IMR-90 (cell line): Measurements from ENCODE around the gene FCRL5. TPM values are rescaled to one million over a fixed set of nuclear protein-coding genes. Genes with fewer than 3 reads are reported as not detected.

Source experiments
- ATAC-seq: fragments of 200-7000 bp; cut with Tn5 transposase; 2 replicates; pipeline ENCODE4 v1.9.1; 2020; ENCODE audit warnings: low read depth, mild to moderate bottlenecking, moderate library complexity
- BruUV-seq: library from RNA; stranded (reverse); fragments of 400-500 nt; replicated peaks from 2 replicates; lab custom pipeline; 2021; lab: Mats Ljungman, UMichigan
- CTCF ChIA-PET: fragments of 300-600 bp; formaldehyde crosslinking; extraction: SDS; loops from one replicate; lab custom pipeline; 2021; ENCODE audit warnings: antibody characterized with exemption; lab: Yijun Ruan, JAX
- POLR2A ChIA-PET: fragments of 300-600 bp; sonication (Branson Sonifier 250); formaldehyde crosslinking; loops from one replicate; lab custom pipeline; 2022; ENCODE audit warnings: antibody characterized with exemption; ENCODE audit not compliant: unreplicated experiment; lab: Charles Lee
- DNase-seq: peaks from one replicate; pipeline ENCODE4 v3.0.0; 2013
- H2AFZ ChIP-seq: replicated peaks from 2 replicates; pipeline ENCODE3; 2013; ENCODE audit warnings: low read length, mild to moderate bottlenecking; ENCODE audit not compliant: poor library complexity
- H2AK5ac ChIP-seq: 2 replicates; pipeline ENCODE4 v1.6.1; 2013; ENCODE audit warnings: low read depth, low read length, inconsistent platforms
- H2AK9ac ChIP-seq: replicated peaks from 2 replicates; pipeline ENCODE3; 2013; ENCODE audit warnings: mild to moderate bottlenecking, low read depth, low read length, moderate library complexity; ENCODE audit not compliant: poor library complexity
- H2BK120ac ChIP-seq: 2 replicates; pipeline ENCODE4 v1.6.1; 2013; ENCODE audit warnings: low read depth, low read length, inconsistent platforms
- H2BK15ac ChIP-seq: 3 replicates; pipeline ENCODE4 v1.6.1; 2013; ENCODE audit warnings: low read depth, low read length, inconsistent platforms
- H2BK20ac ChIP-seq: 2 replicates; pipeline ENCODE4 v1.6.1; 2013; ENCODE audit warnings: low read depth, mild to moderate bottlenecking, inconsistent platforms, low read length, moderate library complexity
- H2BK5ac ChIP-seq: 2 replicates; pipeline ENCODE4 v1.6.1; 2013; ENCODE audit warnings: mild to moderate bottlenecking, low read depth, low read length, inconsistent platforms; ENCODE audit not compliant: poor library complexity, severe bottlenecking
- H3K14ac ChIP-seq: replicated peaks from 2 replicates; pipeline ENCODE4 v1.6.1; 2013; ENCODE audit warnings: low read depth, low read length, inconsistent platforms
- H3K18ac ChIP-seq: 2 replicates; pipeline ENCODE4 v1.6.1; 2013; ENCODE audit warnings: low read depth, low read length, control low read depth
- H3K23ac ChIP-seq: 2 replicates; pipeline ENCODE4 v1.6.1; 2013; ENCODE audit warnings: low read depth, low read length, inconsistent platforms
- H3K27ac ChIP-seq: 2 replicates; pipeline ENCODE4 v1.5.1; 2013; ENCODE audit warnings: mild to moderate bottlenecking, control low read depth, low read length; ENCODE audit not compliant: insufficient read depth
- H3K27me3 ChIP-seq: 2 replicates; pipeline ENCODE4 v1.6.1; 2013; ENCODE audit warnings: low read length; ENCODE audit not compliant: control insufficient read depth, insufficient read depth
- H3K36me3 ChIP-seq: 2 replicates; pipeline ENCODE4 v1.6.1; 2013; ENCODE audit warnings: low read length, mixed read lengths; ENCODE audit not compliant: control insufficient read depth, insufficient read depth
- H3K4ac ChIP-seq: 2 replicates; pipeline ENCODE4 v1.6.1; 2013; ENCODE audit warnings: low read depth, low read length, inconsistent platforms
- H3K4me1 ChIP-seq: 2 replicates; pipeline ENCODE4 v1.6.1; 2013; ENCODE audit warnings: low read length, mixed read lengths; ENCODE audit not compliant: control insufficient read depth, insufficient read depth
- H3K4me2 ChIP-seq: 2 replicates; pipeline ENCODE4 v1.6.1; 2013; ENCODE audit warnings: low read depth, mild to moderate bottlenecking, control low read depth, low read length, moderate library complexity
- H3K4me3 ChIP-seq: 2 replicates; pipeline ENCODE4 v1.5.1; 2013; ENCODE audit warnings: low read depth, mild to moderate bottlenecking, control low read depth, low read length, moderate library complexity; ENCODE audit not compliant: insufficient read depth
- H3K56ac ChIP-seq: 2 replicates; pipeline ENCODE4 v1.6.1; 2013; ENCODE audit warnings: low read length, inconsistent platforms; ENCODE audit not compliant: insufficient read depth; ENCODE audit errors: extremely low read depth
- H3K79me1 ChIP-seq, 2 experiments: 2 replicates each; pipeline ENCODE4 v1.6.1; 2013; ENCODE audit warnings: low read length in 2 of 2, inconsistent platforms in 1 of 2, low read depth in 1 of 2
- H3K9ac ChIP-seq: 2 replicates; pipeline ENCODE4 v1.6.1; 2013; ENCODE audit warnings: low read depth, low read length, control low read depth
- H3K9me1 ChIP-seq: 2 replicates; pipeline ENCODE4 v1.6.1; 2013; ENCODE audit warnings: low read length, inconsistent platforms; ENCODE audit not compliant: insufficient read depth
- H3K9me3 ChIP-seq: 2 replicates; pipeline ENCODE4 v1.6.1; 2013; ENCODE audit warnings: low read length; ENCODE audit not compliant: control insufficient read depth, insufficient read depth
- H4K20me1 ChIP-seq: 2 replicates; pipeline ENCODE4 v1.6.1; 2013; ENCODE audit warnings: low read length, inconsistent platforms; ENCODE audit not compliant: insufficient read depth
- H4K5ac ChIP-seq: 2 replicates; pipeline ENCODE4 v1.6.1; 2013; ENCODE audit warnings: mild to moderate bottlenecking, low read depth, low read length, control low read depth
- H4K8ac ChIP-seq, 2 experiments: 2 replicates each; pipeline ENCODE4 v1.6.1; 2013; ENCODE audit warnings: low read depth in 2 of 2, low read length in 2 of 2, control low read depth in 1 of 2, inconsistent platforms in 1 of 2
- H4K91ac ChIP-seq: 2 replicates; pipeline ENCODE4 v1.6.1; 2013; ENCODE audit warnings: low read depth, low read length, inconsistent platforms; ENCODE audit not compliant: insufficient read depth
- CHD1 ChIP-seq: IDR thresholded peaks from 2 replicates; pipeline ENCODE4 v1.6.1; 2012; ENCODE audit warnings: low read depth, low read length, improper control_type of control experiment
- FOS ChIP-seq: fragments of 150-350 bp; IDR thresholded peaks from 2 replicates; pipeline ENCODE4 v1.6.1; 2016; ENCODE audit warnings: low read depth, low read length
- MAFK ChIP-seq: IDR thresholded peaks from 2 replicates; pipeline ENCODE4 v1.6.1; 2012; ENCODE audit warnings: low read depth, low read length, improper control_type of control experiment
- MAZ ChIP-seq: IDR thresholded peaks from 2 replicates; pipeline ENCODE4 v1.6.1; 2012; ENCODE audit warnings: low read depth, mild to moderate bottlenecking, low read length, improper control_type of control experiment, moderate library complexity, borderline replicate concordance
- MXI1 ChIP-seq: IDR thresholded peaks from 2 replicates; pipeline ENCODE4 v1.6.1; 2012; ENCODE audit warnings: low read depth, mild to moderate bottlenecking, low read length, moderate library complexity, borderline replicate concordance
- POLR2A ChIP-seq: IDR thresholded peaks from 2 replicates; pipeline ENCODE4 v1.6.1; 2012; ENCODE audit warnings: mild to moderate bottlenecking, low read depth, low read length
- RAD21 ChIP-seq: IDR thresholded peaks from 2 replicates; pipeline ENCODE4 v1.6.1; 2012; ENCODE audit warnings: low read length, improper control_type of control experiment
- RCOR1 ChIP-seq: IDR thresholded peaks from 2 replicates; pipeline ENCODE4 v1.6.1; 2012; ENCODE audit warnings: mild to moderate bottlenecking, low read length, improper control_type of control experiment; ENCODE audit not compliant: insufficient replicate concordance
- RFX5 ChIP-seq: IDR thresholded peaks from 2 replicates; pipeline ENCODE4 v1.8.0; 2012; ENCODE audit warnings: low read depth, mild to moderate bottlenecking, low read length, moderate library complexity
- SMC3 ChIP-seq: fragments of 150-350 bp; IDR thresholded peaks from 2 replicates; pipeline ENCODE4 v1.6.1; 2016; ENCODE audit warnings: low read depth, mild to moderate bottlenecking, antibody characterized with exemption, low read length, moderate library complexity
- WGBS, 2 experiments: methylation state at CpG; one replicate each; pipeline versions ENCODE4 v1.1.5 to v1.1.7; 2013; ENCODE audit warnings: missing lambda C conversion rate in 2 of 2; ENCODE audit not compliant: insufficient read length in 1 of 2; ENCODE audit errors: extremely low coverage in 2 of 2; 5-methylcytosine and 5-hydroxymethylcytosine counted together
- dilution Hi-C: fragments of 300-500 bp; cut with HindIII; formaldehyde crosslinking; loops from one replicate; pipeline ENCODE4 v1.14.3; 2018; ENCODE audit warnings: low sequenced_read_pairs; ENCODE audit not compliant: unreplicated experiment
- in situ Hi-C: fragments of 300-500 bp; cut with MboI; formaldehyde crosslinking; loops from 3 replicates; pipeline ENCODE4 v1.14.3; 2019; ENCODE audit warnings: low sequenced_read_pairs, inconsistent platforms, mixed read lengths
- intact Hi-C: fragments of 100-400 bp; cut with micrococcal nuclease; formaldehyde crosslinking; loops from 2 replicates; pipeline ENCODE4 v1.10.0; 2022
- polyA plus RNA-seq, 3 experiments: library from polyadenylated mRNA; depleted of rRNA; stranded (reverse); fragments of >200 nt; gene quantifications; 2 replicates each; pipeline ENCODE4 v1.2.3, GENCODE V29; 2012; ENCODE audit warnings: low replicate concordance in 1 of 3
- total RNA-seq: library from RNA; depleted of rRNA; stranded (reverse); fragments of >200 nt; gene quantifications from 2 replicates; pipeline ENCODE4 v1.2.3, GENCODE V29; 2012
- TF ChIP-seq, protein P1 (sequence below): fragments of 150-350 bp; IDR thresholded peaks from 2 replicates; pipeline ENCODE4 v1.6.1; 2017; ENCODE audit warnings: mild to moderate bottlenecking, antibody characterized with exemption, low read length, low read depth
- TF ChIP-seq, protein P2 (sequence below): fragments of 150-350 bp; IDR thresholded peaks from 2 replicates; pipeline ENCODE4 v1.6.1; 2016; ENCODE audit warnings: low read depth, mild to moderate bottlenecking, low read length, moderate library complexity, borderline replicate concordance
- TF ChIP-seq, protein P3 (sequence below): conservative IDR thresholded peaks from 2 replicates; pipeline ENCODE4 v1.5.1; 2012; ENCODE audit warnings: mild to moderate bottlenecking, low read depth, low read length, improper control_type of control experiment

The FCRL5 gene
- total and polyA plus RNA-seq, 2 of the 4 experiments (the other 2 are of a cell fraction), result not detected

DNA sequence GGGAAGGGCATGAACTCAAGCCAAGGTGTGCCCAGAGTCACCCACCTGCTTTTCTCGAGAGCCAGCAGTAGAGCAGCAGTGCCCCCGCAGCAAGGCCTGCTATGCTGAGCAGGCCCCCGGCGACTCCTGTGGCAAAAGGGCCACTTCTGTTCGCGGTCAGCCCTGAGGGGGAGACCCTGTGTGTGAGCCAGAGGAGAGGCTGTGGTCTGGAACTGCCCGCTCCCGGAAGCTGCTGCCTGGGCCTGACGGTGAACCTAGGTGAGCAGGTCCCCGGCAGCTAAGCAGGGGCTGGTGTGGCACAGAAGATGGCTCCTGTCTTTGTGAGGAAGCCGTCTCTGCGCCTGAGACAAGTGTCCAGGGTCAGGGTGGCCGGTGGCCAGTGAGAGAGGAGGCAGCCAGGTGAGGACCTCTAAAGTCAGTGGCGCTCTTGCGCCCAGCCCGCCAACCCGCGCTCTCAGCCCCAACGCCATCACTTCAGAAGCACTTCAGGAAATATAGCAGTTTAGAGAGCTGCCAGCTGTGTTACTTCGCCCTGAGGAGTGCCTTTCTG lies 31.9 kb downstream of the FCRL5 start:
- no peak overlapping the region for H3K18ac ChIP-seq
- TF ChIP-seq RCOR1 (no peak), MAZ (no peak), SMC3 (no peak), RFX5 (no peak), CHD1 (no peak), MXI1 (no peak), POLR2A (no peak), RAD21 (no peak), FOS (no peak), MAFK (no peak)
- TF ChIP-seq, protein P1, sequence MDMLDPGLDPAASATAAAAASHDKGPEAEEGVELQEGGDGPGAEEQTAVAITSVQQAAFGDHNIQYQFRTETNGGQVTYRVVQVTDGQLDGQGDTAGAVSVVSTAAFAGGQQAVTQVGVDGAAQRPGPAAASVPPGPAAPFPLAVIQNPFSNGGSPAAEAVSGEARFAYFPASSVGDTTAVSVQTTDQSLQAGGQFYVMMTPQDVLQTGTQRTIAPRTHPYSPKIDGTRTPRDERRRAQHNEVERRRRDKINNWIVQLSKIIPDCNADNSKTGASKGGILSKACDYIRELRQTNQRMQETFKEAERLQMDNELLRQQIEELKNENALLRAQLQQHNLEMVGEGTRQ, result no peak
- TF ChIP-seq, protein P2, sequence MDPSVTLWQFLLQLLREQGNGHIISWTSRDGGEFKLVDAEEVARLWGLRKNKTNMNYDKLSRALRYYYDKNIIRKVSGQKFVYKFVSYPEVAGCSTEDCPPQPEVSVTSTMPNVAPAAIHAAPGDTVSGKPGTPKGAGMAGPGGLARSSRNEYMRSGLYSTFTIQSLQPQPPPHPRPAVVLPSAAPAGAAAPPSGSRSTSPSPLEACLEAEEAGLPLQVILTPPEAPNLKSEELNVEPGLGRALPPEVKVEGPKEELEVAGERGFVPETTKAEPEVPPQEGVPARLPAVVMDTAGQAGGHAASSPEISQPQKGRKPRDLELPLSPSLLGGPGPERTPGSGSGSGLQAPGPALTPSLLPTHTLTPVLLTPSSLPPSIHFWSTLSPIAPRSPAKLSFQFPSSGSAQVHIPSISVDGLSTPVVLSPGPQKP, result no peak
- TF ChIP-seq, protein P3, sequence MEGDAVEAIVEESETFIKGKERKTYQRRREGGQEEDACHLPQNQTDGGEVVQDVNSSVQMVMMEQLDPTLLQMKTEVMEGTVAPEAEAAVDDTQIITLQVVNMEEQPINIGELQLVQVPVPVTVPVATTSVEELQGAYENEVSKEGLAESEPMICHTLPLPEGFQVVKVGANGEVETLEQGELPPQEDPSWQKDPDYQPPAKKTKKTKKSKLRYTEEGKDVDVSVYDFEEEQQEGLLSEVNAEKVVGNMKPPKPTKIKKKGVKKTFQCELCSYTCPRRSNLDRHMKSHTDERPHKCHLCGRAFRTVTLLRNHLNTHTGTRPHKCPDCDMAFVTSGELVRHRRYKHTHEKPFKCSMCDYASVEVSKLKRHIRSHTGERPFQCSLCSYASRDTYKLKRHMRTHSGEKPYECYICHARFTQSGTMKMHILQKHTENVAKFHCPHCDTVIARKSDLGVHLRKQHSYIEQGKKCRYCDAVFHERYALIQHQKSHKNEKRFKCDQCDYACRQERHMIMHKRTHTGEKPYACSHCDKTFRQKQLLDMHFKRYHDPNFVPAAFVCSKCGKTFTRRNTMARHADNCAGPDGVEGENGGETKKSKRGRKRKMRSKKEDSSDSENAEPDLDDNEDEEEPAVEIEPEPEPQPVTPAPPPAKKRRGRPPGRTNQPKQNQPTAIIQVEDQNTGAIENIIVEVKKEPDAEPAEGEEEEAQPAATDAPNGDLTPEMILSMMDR, result no peak
- H3K23ac ChIP-seq, result no peak overlapping the region
- H2AK5ac ChIP-seq, result no peak overlapping the region
- no peak overlapping the region for H3K4me3 ChIP-seq
- H3K9me3 ChIP-seq, result no peaks in the 10 kb centered on the region
- ChIA-PET POLR2A (no interaction called here), CTCF (no interaction called here)
- ATAC-seq (no peak), DNase-seq (no peak)
- H2BK5ac ChIP-seq, result no peak overlapping the region
- H3K9me1 ChIP-seq, result no peaks in the 10 kb centered on the region
- H3K56ac ChIP-seq, result no peak overlapping the region
- H2BK20ac ChIP-seq, result no peak overlapping the region
- 79% methylated on average over 12 of the region's 20 CpGs; no CpG with 5 or more reads in 1 of the 2 experiments for WGBS, 2 experiments
- no peak overlapping the region for H3K9ac ChIP-seq
- no peak overlapping the region for H2AFZ ChIP-seq
- H3K4me1 ChIP-seq, result no peaks in the 10 kb centered on the region
- intact Hi-C loops (no loop called here), in situ Hi-C loops (no loop called here), dilution Hi-C loops (no loop called here)
- H3K4ac ChIP-seq, result no peak overlapping the region
- no peaks in the 10 kb centered on the region for H4K20me1 ChIP-seq
- H2BK120ac ChIP-seq, result no peak overlapping the region
- no peaks in the 10 kb centered on the region for H3K79me1 ChIP-seq
- no peak overlapping the region for H3K27ac ChIP-seq
- no peak overlapping the region for H2BK15ac ChIP-seq
- no peak overlapping the region for H3K4me2 ChIP-seq
- no peak overlapping the region for H3K14ac ChIP-seq
- no peak overlapping the region for H4K8ac ChIP-seq
- H3K36me3 ChIP-seq, result no peaks in the 10 kb centered on the region
- no peak overlapping the region for H4K5ac ChIP-seq
- no peaks in the 10 kb centered on the region for H3K27me3 ChIP-seq
- BruUV-seq, result no TSS peak
- H2AK9ac ChIP-seq, result no peak overlapping the region
- H4K91ac ChIP-seq, result no peak overlapping the region
